Right atrium auricular region (tissue), 2 donors: ENCODE results near the gene DRC1. TPM values are rescaled to one million over a fixed set of nuclear protein-coding genes. Genes with fewer than 3 reads are reported as not detected.

ENCODE experiments used
- DNase-seq: peaks from one replicate; pipeline ENCODE4 v3.0.0-alpha.2; 2019; ENCODE audit warnings: low spot score
- H3K27ac ChIP-seq, 2 donors: fragments of 200-600 bp; sonication (generic); 1 replicate in 1 of 2; 2 replicates in 1 of 2; pipeline ENCODE4 v1.5.1; 2016 to 2019
- H3K27me3 ChIP-seq, 2 donors: fragments of 200-600 bp; sonication (generic); one replicate each; pipeline versions ENCODE4 v1.5.1 to v1.6.0; 2017 to 2019
- H3K36me3 ChIP-seq: fragments of 200-600 bp; sonication (generic); one replicate; pipeline ENCODE4 v1.5.1; 2016
- H3K4me1 ChIP-seq, 2 donors: fragments of 200-600 bp; sonication (generic); one replicate each; pipeline versions ENCODE4 v1.5.1 to v1.6.0; 2017 to 2019
- H3K4me3 ChIP-seq, 2 donors: fragments of 200-600 bp; sonication (generic); 1 replicate in 1 of 2; 2 replicates in 1 of 2; pipeline ENCODE4 v1.5.1; 2017 to 2019; ENCODE audit warnings: mild to moderate bottlenecking in 1 of 2, moderate library complexity in 1 of 2
- H3K9me3 ChIP-seq, 2 donors: fragments of 200-600 bp; sonication (generic); one replicate each; pipeline ENCODE4 v1.5.1; 2019
- CTCF ChIP-seq, 2 donors: fragments of 200-600 bp; sonication (generic); IDR thresholded peaks; one replicate each; pipeline ENCODE4 v1.5.1; 2019; ENCODE audit warnings: antibody characterized with exemption in 2 of 2
- total RNA-seq, 2 donors: library from RNA; depleted of rRNA; stranded (reverse); fragments of >200 nt; gene quantifications; one replicate each; pipeline ENCODE4 v1.1.0, GENCODE V29; 2016

The DRC1 gene
- total RNA-seq, 2 donors from 2014 or later = not detected

GRCh38 chr2:26483957-26484565, 82.3 kb downstream of the DRC1 start:
- Histone ChIP-seq H3K4me1 (peaks cover 0 to 11% of the 10 kb centered on the region in 2 donors), H3K27me3 (no peaks in the 10 kb centered on the region), H3K27ac (no peak overlapping the region), H3K36me3 (no peaks in the 10 kb centered on the region), H3K9me3 (no peaks in the 10 kb centered on the region), H3K4me3 (no peak overlapping the region)
- DNase-seq = no peak
- TF ChIP-seq CTCF (IDR thresholded peaks at IDR 0.05) = no peak

GRCh38 chr2:26484579-26484978, 82.9 kb downstream of the DRC1 start:
- H3K27ac ChIP-seq = no peak overlapping the region
- no peak overlapping the region for H3K4me3 ChIP-seq
- no peaks in the 10 kb centered on the region for H3K27me3 ChIP-seq
- no peaks in the 10 kb centered on the region for H3K9me3 ChIP-seq
- no peak for DNase-seq
- no peaks in the 10 kb centered on the region for H3K36me3 ChIP-seq
- no peak for TF ChIP-seq CTCF (IDR thresholded peaks at IDR 0.05)
- peaks cover 0 to 11% of the 10 kb centered on the region in 2 donors for H3K4me1 ChIP-seq

- Histone ChIP-seq H3K27ac (no peak overlapping the region), H3K4me1 (peaks cover 0 to 11% of the 10 kb centered on the region in 2 donors), H3K27me3 (no peaks in the 10 kb centered on the region), H3K36me3 (no peaks in the 10 kb centered on the region), H3K9me3 (no peaks in the 10 kb centered on the region), H3K4me3 (no peak overlapping the region)
- TF ChIP-seq CTCF (IDR thresholded peaks at IDR 0.05) = no peak
- DNase-seq = no peak
Measured at GRCh38 chr2:26485099-26485498, 83.4 kb downstream of the DRC1 start.

GRCh38 chr2:26485725-26486418, 84.2 kb downstream of the DRC1 start:
- H3K4me1 ChIP-seq = peaks cover 0 to 11% of the 10 kb centered on the region in 2 donors
- no peaks in the 10 kb centered on the region for H3K27me3 ChIP-seq
- no peak overlapping the region for H3K27ac ChIP-seq
- H3K9me3 ChIP-seq = no peaks in the 10 kb centered on the region
- no peak overlapping the region for H3K4me3 ChIP-seq
- DNase-seq = no peak
- no peak for TF ChIP-seq CTCF (IDR thresholded peaks at IDR 0.05)
- no peaks in the 10 kb centered on the region for H3K36me3 ChIP-seq

- no peak overlapping the region for H3K4me3 ChIP-seq
- no peak for TF ChIP-seq CTCF (IDR thresholded peaks at IDR 0.05)
- H3K36me3 ChIP-seq = no peaks in the 10 kb centered on the region
- H3K27me3 ChIP-seq = no peaks in the 10 kb centered on the region
- no peak for DNase-seq
- no peaks in the 10 kb centered on the region for H3K9me3 ChIP-seq
- H3K27ac ChIP-seq = no peak overlapping the region
- peaks cover 0 to 11% of the 10 kb centered on the region in 2 donors for H3K4me1 ChIP-seq
Measured at GRCh38 chr2:26486789-26487188, 85.1 kb downstream of the DRC1 start.
